Hypothalamus (tissue), 51 donors: ENCODE measurements around the gene PHLDB2.
A peak's percentile ranks its signal among the peaks of the same experiment; 100 is the strongest.
"Not testable (repeated sequence)": the region's sequence is repeated elsewhere in the genome, so short reads cannot be mapped to it uniquely, and the experiment has no call there.

ENCODE experiments used
- DNase-seq, 51 donors: peaks; one replicate each; lab custom pipeline; 2025; lab: John Stamatoyannopoulos, UW

The PHLDB2 gene

GRCh38 chr3:111859061-111859973 lies at the start of gene PHLDB2:
Gene PHLDB2, plus strand, starts transcription at chr3:111859265. Its CDS starts 24,813 bp downstream, at chr3:111884078.
- peak in 8 of 51 donors; percentile 1 to 17 (median 7) for DNase-seq

GRCh38 chr3:111810909-111811308 lies 48.2 kb upstream of the PHLDB2 start:
- no peak for DNase-seq

GRCh38 chr3:111811811-111812210 lies 47.3 kb upstream of the PHLDB2 start:
- no peak for DNase-seq

- no peak for DNase-seq
These were observed 46.4 kb upstream of the PHLDB2 start for GRCh38 chr3:111812701-111813100.

GRCh38 chr3:111813441-111813840 lies 45.6 kb upstream of the PHLDB2 start:
- no peak for DNase-seq

GRCh38 chr3:111813979-111814378 lies 45.1 kb upstream of the PHLDB2 start:
- no peak for DNase-seq

- not testable (repeated sequence) for DNase-seq
These were observed 42.3 kb upstream of the PHLDB2 start for GRCh38 chr3:111816771-111817170.

- DNase-seq = no peak
These were observed 39.1 kb upstream of the PHLDB2 start for GRCh38 chr3:111819927-111820326.

GRCh38 chr3:111820651-111821050 lies 38.4 kb upstream of the PHLDB2 start:
- DNase-seq = no peak

GRCh38 chr3:111821891-111822290 lies 37.2 kb upstream of the PHLDB2 start:
- DNase-seq = no peak

- no peak for DNase-seq
These were observed 36.3 kb upstream of the PHLDB2 start for GRCh38 chr3:111822804-111823203.

- no peak for DNase-seq
These were observed 35.7 kb upstream of the PHLDB2 start for GRCh38 chr3:111823341-111823855.

GRCh38 chr3:111824351-111824750 lies 34.7 kb upstream of the PHLDB2 start:
- DNase-seq = no peak

GRCh38 chr3:111827871-111828270 lies 31.2 kb upstream of the PHLDB2 start:
- no peak for DNase-seq

- no peak for DNase-seq
These were observed 30.5 kb upstream of the PHLDB2 start for GRCh38 chr3:111828530-111828929.

GRCh38 chr3:111829023-111829422 lies 30.0 kb upstream of the PHLDB2 start:
- no peak for DNase-seq

GRCh38 chr3:111831840-111832239 lies 27.2 kb upstream of the PHLDB2 start:
- no peak for DNase-seq

GRCh38 chr3:111837112-111837511 lies 22.0 kb upstream of the PHLDB2 start:
- DNase-seq = no peak

- no peak for DNase-seq
These were observed 20.9 kb upstream of the PHLDB2 start for GRCh38 chr3:111838133-111838532.

GRCh38 chr3:111846039-111846438 lies 13.0 kb upstream of the PHLDB2 start:
- no peak for DNase-seq

GRCh38 chr3:111846717-111847116 lies 12.3 kb upstream of the PHLDB2 start:
- DNase-seq = no peak

GRCh38 chr3:111848283-111848682 lies 10.8 kb upstream of the PHLDB2 start:
- DNase-seq = no peak
